Measurements from ENCODE around the gene DUXA.
"Not testable (repeated sequence)": the region's sequence is repeated elsewhere in the genome, so short reads cannot be mapped to it uniquely, and the experiment has no call there.

The DUXA gene

DNA sequence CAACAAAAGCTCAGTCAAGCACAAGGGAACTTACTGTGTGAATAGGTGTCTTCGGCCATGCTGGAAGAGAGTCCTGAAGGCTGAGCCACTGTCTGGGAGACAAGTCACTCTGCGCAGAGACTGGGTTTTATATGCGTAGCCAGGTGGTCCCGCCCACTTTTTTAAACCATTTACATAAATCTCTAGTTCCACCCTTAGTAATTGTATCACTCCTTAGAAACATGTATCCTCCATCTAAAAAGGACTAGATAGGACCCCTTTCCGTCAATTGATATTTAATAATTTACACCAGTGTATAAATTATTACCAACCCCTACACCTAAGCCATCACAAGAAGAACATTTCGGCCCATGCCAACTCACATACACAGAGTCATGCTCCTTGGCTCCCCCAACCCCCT lies at the start of gene DUXA:
Gene DUXA, minus strand, starts transcription at position 101 of the 400 bp plus-strand sequence. Its CDS starts 42 bp downstream, at position 59.
- no peak for DNase-seq (ENCODE audit: low read depth, low spot score)

DNA sequence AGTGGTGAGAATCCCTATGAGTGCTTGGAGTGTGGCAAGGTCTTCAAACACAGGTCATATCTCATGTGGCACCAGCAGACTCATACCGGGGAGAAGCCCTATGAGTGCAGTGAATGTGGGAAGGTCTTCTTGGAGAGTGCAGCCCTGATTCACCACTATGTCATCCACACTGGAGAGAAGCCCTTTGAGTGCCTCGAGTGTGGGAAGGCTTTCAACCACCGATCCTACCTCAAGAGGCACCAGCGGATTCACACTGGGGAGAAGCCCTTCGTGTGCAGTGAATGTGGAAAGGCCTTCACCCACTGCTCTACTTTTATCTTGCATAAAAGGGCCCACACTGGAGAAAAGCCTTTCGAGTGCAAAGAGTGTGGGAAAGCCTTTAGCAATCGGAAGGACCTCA lies 44.8 kb upstream of the DUXA start:
- DNase-seq (ENCODE audit: low read depth, low spot score): no peak

DNA sequence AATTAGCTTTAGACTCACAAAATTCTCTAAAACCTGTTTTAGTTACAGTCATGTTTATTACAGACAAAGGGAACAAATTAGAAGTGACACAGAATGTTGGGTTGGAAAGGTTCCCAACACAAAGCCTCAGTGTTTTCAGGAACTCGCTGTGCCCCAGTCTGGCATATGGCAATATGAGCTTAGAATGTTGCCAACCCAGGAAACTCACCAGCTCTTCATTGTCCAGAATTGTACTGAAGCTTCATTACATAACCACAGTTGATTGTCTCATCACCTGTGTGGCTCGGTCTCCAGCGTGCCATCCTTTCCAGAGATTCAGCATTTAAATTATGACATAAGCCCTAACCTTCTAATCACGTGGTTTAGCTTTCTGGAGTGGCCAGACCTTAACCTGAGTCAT lies 43.1 kb upstream of the DUXA start:
- DNase-seq (ENCODE audit: low read depth, low spot score): no peak

DNA sequence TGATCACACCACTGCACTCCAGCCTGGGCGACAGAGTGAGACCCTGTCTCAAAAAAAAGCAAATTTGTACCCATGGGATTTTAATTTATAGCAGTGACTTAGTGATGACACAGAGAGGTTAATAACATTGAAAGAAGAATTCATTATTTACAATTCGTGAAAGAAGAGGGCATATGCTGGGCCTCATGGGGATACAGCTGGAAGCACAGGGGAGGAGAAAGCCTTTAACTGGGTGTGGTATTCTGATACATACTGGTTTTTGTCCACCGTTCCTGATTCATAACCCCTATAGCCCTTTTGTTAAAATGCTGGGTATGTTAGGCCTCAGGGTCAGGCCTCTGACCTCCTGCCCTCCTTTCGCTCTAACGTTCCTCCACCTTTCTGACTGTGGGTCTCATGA lies 34.9 kb upstream of the DUXA start:
- DNase-seq (ENCODE audit: low read depth, low spot score): no peak

DNA sequence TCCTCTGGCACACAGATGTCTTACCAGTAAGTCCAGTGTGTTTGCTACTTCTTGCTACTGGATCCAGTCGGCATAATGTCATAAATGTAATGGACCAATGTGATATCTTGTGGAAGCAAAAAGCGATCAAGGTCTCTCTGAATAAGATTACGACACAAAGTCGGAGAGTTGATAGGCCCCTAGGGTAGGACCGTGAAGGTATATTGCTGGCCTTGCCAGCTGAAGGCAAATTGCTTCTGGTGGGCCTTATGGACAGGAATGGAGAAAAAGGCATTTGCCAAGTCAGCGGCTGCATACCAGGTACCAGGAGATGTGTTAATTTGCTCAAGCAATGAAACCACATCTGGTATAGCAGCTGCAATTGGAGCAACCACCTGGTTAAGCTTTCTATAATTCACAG lies 30.6 kb upstream of the DUXA start:
- not testable (repeated sequence) for DNase-seq (ENCODE audit: low read depth, low spot score)

DNA sequence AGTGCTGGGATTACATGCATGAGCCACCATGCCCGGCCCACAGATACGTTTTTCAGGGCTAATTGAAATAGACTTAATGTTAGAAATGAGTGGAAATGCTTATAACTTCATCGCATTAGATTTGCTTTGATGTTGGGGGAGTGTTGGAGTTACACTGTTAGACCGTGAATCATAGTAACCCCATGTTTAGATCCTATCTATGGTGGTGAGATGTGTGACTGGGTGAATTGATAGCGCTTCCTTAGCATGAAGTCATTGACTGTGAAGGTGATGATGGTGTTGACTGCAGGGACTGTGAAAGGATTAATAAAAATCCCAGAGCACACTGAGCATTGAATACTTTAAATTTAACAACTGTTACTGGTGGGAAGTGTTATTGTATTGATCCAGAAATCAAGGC lies 25.7 kb upstream of the DUXA start:
- DNase-seq (ENCODE audit: low read depth, low spot score): no peak

DNA sequence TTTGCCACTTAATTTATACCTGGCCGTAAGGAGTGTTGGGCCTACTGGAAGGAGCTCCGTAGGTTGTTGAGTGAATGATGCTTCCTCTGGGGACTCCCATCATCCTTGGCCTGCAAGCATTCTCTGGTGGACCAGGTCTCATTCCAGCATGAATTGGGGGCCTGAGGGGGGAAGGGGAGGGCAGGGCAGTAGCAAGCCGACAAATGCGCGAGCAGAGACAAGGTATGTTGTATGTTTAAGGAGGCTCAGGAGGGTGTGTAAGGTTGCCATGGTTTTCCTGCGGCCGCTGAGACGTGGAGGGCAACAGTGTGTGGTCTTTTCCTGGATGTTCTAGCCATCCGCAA lies 24.8 kb upstream of the DUXA start:
- DNase-seq (ENCODE audit: low read depth, low spot score): no peak

DNA sequence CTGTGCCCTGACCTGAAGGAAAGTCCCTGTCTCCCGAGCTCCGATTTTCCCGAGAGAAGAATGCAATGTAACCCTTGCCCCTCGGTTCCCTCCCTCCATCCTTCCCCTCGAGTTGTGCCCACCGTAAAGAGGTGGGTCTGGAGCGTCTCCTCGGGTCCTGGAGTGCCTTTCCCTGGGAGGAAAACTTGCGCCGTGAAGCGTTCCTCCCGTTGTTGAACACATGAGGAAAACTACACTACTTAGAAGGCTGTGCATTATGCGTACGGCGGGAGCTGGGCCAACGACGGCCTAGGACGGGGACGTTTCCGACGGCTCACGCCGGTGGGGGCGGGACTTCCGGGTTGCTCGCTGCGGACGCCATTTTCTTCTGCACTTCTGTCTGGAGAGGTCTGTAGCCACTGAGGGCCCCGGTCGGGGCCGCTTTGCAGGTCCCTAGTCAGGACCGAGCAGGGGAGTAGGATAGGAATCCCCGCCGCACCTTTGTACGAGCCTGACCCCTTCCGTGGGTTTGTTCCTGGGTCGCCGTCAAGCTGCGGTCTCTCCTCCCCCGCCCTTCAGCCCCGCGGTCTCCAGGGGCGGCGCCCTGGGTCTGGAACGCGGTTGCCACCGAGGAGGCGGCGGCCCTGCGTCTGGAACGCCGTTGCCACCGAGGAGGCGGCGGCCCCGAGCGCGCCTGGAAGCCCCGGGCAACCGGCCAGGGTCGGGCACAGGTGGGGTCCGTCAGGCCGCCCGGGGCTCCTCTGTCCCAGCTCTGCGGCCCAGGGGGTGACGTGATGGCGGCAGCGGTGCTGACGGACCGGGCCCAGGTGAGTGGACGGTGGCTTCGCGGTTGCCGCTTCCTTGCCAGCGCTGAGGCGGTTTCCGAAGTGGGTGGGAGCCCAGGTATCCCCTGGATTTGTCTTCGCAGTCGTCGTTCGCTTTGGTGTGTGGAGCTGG lies 24.1 kb upstream of the DUXA start, which contains the start of gene ZNF264:
Gene ZNF264, plus strand, starts transcription at position 360 of the 936 bp plus-strand sequence. Its CDS starts 414 bp downstream, at position 774.
- peak; percentile 51 for DNase-seq (ENCODE audit: low read depth, low spot score)

DNA sequence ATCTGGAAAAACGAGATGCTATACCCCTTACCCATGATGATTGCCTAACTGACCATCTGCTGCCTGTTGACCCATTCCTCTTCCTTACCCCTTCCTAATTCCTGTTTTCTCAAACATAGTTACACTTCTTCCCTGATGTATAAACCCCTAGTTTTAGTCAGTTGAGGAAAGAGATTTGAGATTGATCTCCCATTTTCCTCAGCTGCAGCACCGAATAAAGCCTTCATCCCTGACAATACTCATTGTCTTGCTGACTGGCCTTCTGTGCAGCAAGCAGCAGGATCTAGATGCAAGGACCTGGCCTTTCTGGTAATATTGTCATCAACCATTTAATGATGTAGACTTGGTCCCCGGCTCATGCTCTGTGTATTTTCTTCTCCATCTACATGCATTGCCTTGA lies 23.0 kb upstream of the DUXA start:
- DNase-seq (ENCODE audit: low read depth, low spot score): no peak

DNA sequence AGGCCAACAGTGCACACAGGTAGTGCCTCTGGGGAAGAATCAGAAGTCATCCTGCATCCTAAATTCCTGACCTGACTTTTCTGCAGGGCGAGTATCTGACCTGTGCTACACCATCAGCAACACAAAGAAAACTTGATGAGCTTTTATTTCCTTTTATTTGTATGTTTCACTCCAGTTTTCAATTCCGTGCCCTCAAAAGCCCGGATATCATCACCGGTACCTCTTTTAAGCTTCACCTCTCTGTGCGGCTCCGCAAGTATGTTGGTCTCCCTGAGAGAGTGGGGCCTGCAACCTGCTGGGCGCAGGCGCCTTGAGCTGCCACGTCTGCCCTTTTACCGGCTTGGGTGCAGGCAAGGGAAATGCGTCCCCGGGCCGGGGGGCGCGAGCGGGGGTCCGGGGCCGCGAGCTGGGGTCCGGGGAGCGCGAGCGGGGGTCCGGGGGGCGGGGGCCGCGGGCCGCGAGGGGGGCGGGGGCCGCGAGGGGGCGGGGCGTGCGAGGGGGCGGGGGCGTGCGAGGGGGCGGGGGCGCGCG lies 4.3 kb upstream of the DUXA start:
- DNase-seq (ENCODE audit: low read depth, low spot score): no peak

DNA sequence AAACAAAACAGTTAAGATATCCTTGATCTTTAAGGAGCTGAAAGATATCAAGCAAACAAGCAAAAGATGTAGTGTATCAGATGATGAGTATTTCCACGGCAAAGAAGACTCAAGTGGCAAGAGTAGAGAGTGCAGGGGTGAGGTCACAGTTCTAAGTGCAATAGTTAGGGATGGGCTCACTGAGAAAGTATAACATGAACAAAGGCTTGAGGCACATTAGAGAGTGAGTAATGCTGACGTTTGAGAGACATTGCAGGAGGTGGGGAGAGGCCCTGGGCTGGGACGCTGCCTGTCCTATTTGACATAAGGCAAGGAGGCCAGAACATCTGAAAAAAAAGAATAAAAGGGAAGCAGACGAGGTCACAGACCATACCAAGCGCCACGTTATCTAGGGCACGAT lies 1.4 kb downstream of the DUXA start:
- no peak for DNase-seq (ENCODE audit: low read depth, low spot score)

DNA sequence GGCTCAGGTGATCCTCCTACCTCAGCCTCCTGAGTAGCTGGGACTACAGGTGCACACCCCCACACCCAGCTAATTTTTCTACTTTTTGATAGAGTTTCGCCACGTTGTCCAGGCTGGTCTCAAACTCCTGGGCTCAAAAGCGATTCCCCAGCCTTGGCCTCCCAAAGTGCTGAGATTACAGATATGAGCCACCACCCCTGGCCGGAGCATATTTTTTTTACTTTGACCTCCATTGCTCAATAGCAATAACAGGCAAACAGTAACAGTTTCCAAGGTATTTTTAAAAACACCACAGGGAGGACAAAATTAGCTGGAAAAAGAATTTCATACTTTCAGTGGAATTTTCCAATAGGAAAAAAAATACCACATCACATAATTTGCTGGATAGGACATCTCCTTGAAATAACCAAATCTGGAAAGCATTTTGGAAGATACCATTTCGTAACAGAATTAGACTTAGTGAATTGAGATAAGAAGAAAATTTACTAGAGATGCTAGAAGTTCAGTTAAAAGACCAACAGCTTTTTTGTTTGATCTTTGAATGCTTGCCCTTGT lies 5.2 kb downstream of the DUXA start:
- no peak for DNase-seq (ENCODE audit: low read depth, low spot score)

DNA sequence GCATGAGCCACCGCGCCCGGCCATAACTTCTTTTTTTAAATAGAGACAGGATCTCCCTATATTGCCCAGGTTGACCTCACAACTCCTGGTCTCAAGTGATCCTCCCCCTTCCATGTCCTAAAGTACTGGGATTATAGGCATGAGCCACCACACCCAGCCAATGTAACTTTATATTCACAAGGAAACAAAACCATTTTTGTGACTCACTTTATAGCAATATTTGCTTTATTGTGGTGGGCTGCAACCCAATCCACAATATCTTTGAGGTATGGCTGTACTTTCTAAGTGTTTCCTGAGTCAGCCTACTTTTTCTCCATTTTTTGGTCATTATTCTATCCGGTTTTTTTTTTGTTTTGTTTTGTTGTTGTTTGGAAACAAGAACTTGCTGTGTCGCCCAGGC lies 14.4 kb downstream of the DUXA start:
- no peak for DNase-seq (ENCODE audit: low read depth, low spot score)

DNA sequence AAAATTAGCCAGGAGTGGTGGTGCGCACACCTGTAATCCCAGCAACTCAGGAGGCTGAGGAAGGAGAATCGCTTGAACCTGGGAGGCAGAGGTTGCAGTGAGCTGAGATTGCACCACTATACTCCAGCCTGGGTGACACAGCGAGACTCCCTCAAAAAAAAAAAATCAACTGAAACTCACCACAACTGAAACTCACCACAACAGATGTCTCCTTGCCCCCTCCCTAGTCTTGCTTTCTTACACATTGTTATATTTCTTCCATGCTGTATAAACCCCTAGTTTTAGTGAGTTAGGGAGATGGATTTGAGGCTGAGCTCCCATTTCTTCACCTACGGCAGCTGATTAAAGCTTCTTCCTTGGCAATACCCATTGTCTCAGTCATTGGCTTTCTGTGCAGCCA lies 25.6 kb downstream of the DUXA start:
- no peak for DNase-seq (ENCODE audit: low read depth, low spot score)

DNA sequence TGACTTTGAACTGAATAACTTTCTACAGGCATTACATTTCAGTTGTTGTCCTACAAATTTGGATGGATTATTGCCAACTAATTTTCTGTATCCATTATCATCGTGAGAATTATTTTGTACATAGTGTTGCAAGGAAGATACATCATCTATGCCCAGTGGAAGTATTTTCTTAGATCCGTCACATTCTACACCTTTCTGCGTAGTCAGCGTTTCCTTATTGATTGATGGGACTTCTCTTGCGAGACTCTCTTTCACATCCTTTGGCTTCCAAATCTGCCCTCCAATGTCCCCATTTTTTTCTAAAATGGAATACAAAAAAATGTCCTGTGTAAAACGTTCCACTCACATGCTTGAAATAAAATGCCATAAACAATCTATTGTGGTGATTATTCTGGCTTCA lies 31.5 kb downstream of the DUXA start:
- DNase-seq (ENCODE audit: low read depth, low spot score): no peak

DNA sequence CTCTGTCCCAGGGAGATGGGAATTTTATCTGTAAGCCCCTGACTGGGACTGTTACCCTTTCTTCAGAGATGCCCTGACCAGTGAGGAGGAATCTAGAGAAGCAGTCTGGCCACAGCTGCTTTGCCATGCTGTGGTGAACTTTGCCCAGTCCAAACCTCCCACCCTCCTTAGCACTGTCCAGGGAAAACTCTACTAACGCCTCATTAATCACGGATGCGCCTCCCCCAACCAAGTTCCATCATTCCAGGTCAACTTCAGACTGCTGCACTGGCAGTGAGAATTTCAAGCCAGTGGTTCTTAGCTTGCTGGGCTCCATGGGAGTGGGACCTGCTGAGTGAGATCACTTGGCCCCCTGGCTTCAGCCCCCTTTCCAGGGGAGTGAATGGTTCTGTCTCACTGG lies 39.9 kb downstream of the DUXA start:
- not testable (repeated sequence) for DNase-seq (ENCODE audit: low read depth, low spot score)

DNA sequence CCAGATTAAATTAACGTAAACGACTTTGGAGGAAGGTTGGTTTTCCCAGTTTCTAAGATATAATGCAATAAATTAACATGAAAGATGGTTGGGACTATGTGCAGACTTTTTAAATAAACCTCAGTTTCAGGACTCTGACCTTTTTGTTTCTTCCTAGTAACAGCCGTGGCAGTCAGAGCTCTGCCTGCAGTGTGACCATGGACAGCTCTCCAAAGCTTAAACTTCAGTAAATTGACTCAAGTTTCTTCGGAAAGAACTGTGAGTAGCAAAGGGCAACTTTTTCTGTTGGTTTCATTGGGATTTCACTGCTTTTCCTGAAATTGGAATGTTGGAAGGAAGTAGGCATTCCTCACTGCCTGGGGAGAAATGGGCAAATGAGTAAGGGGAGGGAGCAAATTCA lies 43.4 kb downstream of the DUXA start:
- no peak for DNase-seq (ENCODE audit: low read depth, low spot score)

DNA sequence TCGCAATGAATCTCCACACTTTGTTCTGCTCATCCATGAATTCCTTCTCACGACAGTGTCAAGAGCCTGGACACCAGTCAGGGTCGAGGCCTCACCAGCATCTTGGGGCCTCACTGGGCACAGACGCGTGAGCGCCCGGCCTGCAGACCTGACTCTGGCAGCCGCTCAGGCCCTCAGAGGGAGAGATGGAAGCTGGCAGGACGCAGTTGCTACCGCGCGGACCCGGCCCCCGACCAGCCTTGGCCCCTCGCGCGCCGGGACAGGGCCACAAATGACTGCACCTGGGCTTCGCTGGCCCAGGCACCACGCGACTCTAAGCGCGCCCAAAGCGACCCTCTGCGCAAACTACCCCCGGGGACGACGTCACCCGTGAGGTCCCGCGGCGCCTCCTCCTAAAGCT lies 48.4 kb downstream of the DUXA start:
- no peak for DNase-seq (ENCODE audit: low read depth, low spot score)

DNA sequence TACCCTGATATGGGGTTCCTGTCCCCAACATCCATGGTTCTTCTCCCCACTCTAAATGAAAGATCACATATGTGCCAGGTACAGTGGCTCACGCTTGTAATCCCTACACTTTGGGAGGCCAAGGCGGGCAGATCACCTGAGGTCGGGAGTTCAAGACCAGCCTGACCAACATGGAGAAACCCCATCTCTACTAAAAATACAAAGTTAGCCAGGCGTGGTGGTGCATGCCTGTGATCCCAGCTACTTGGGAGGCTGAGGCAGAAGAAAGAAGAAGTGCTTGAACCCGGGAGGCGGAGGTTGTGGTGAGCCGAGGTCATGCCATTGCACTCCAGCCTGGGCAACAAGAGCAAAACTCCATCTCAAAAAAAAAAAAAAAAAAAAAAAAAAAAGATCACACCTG lies 53.8 kb downstream of the DUXA start:
- DNase-seq (ENCODE audit: low read depth, low spot score): not testable (repeated sequence)

DNA sequence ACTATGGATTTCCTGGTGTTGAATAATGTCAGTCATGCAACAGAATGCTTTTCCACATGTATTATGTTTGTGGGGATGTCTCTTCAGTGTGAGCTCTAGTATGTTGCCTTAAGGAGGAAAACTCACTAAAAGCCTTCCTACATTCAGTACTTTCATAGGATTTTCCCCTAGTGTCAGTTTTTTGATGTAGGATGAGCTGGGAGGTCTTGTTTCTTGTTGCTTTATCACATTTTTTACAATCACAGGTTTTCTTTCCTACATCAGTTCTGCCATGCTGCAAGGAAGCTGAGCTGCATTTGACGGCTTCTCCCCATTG lies 56.0 kb downstream of the DUXA start:
- no peak for DNase-seq (ENCODE audit: low read depth, low spot score)

DNA sequence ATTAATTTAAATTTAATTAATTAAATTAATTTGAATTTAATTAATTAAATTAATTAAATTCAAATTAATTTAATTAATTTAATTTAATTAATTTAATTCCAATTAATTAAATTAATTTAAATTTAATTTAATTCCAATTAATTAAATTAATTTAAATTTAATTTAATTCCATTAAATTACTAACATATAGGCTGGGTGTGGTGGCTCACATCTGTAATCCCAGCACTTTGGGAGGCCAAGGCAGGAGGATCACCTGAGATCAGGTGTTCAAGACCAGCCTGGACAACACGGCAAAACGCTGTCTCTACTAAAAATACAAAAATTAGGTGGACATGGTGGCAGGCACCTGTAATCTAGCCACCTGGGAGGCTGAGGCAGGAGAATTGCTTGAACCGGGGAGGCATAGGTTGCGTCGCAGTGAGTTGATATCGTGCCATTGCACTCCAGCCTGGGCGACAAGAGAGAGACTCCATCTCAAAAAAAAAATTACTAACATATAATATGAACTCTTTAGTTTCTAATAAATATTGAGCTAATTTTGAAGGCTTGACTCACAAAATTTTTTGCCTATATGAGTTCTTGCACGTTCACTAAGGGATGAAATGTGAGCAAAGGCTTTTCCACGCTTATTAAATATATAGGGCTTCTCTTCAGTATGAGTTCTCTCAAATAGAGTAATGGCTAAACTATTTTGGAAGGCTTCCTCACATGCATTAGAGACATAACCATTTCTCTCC lies 56.5 kb downstream of the DUXA start:
- DNase-seq (ENCODE audit: low read depth, low spot score): no peak

DNA sequence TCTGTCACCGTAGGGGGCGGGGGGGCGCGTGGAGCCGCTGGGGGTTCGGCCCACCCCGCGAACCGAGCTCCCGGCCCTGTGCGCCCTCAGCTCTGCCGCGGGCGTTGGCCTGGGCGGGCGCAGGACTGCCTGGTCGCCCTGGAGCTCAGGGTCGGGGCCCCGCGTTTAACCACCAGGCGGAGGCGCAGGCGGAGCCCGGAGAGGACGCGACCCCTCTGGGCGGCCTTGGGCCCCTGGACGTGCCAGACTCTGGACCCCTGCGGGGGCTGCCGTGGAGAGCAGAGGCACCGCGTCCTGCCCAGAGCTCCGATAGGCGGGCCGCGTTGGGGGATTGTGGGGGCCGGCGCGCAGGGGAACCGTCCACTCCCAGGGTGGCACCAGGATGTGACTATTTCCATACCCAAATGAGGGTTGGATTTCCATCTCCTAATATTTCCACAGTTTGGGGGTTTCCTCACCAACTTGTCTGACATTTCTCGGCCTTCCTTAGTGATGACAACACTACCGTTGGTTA lies 60.5 kb downstream of the DUXA start:
- no peak for DNase-seq (ENCODE audit: low read depth, low spot score)
